ENCODE data around the gene SF3B3.

DNA sequence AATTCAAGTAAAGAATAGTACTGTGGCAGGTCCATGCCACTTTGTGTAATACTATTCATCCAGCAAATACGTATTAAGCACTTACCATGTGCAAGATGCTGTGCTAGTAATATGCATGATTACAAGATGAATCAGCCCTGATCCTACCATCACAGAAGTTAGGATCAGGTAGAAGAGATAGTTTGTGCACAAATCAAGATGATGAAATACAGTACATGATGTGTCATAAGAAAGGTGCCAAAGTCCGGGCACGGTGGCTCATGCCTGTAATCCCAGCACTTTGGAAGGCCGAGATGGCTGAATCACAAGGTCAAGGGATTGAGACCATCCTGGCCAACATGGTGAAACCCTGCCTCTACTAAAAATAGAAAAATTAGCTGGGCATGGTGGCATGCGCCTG is 11.2 kb upstream of the SF3B3 start:
- TF ChIP-seq ARNT (IDR thresholded peaks at IDR 0.05) = no peak
- no peak for TF ChIP-seq BHLHE40 (IDR thresholded peaks at IDR 0.05; ENCODE audit: borderline replicate concordance)
- TF ChIP-seq SP1 (IDR thresholded peaks at IDR 0.05) = no peak
- no peak for TF ChIP-seq TARDBP (IDR thresholded peaks at IDR 0.05)
- TF ChIP-seq, protein P1, sequence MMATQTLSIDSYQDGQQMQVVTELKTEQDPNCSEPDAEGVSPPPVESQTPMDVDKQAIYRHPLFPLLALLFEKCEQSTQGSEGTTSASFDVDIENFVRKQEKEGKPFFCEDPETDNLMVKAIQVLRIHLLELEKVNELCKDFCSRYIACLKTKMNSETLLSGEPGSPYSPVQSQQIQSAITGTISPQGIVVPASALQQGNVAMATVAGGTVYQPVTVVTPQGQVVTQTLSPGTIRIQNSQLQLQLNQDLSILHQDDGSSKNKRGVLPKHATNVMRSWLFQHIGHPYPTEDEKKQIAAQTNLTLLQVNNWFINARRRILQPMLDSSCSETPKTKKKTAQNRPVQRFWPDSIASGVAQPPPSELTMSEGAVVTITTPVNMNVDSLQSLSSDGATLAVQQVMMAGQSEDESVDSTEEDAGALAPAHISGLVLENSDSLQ (IDR thresholded peaks at IDR 0.05) = no peak
- TF ChIP-seq FOXM1 (IDR thresholded peaks at IDR 0.05; ENCODE audit: borderline replicate concordance) = no peak
- no peak for TF ChIP-seq NFRKB (IDR thresholded peaks at IDR 0.05)
- no peak for TF ChIP-seq SUZ12 (IDR thresholded peaks at IDR 0.05)
